Measurements from ENCODE around the gene NOS1AP. TPM values are rescaled to one million over a fixed set of nuclear protein-coding genes. Genes with fewer than 3 reads are reported as not detected.

The NOS1AP gene
- total RNA-seq, 2 experiments from 2014 or later: 0.34 to 0.35 TPM

GRCh38 chr1:162299018-162299417 lies 229.5 kb downstream of the NOS1AP start:
- H3K9me3 Mint-ChIP-seq (ENCODE audit: low read depth): no peaks in the 10 kb centered on the region
- intact Hi-C loops (cut with DNase I, micrococcal nuclease): no loop called here
- DNase-seq (no peak), ATAC-seq (no peak)
- POLR2A ChIA-PET: no interaction called here
- CTCF ChIA-PET: interaction anchor here (0.8 to 0.9 kb wide), 2 partner anchors 8 to 72 kb away, joined by 3 read pairs; no protein-coding TSS in a partner anchor
- H3K4me1 Mint-ChIP-seq: no peaks in the 10 kb centered on the region
- H3K27ac Mint-ChIP-seq: no peak overlapping the region
- no peaks in the 10 kb centered on the region for H3K36me3 Mint-ChIP-seq (ENCODE audit: low read depth)
- peaks cover 20% of the 10 kb centered on the region for H3K27me3 Mint-ChIP-seq
- H3K4me3 Mint-ChIP-seq: no peak overlapping the region

GRCh38 chr1:162300057-162300917 lies 230.8 kb downstream of the NOS1AP start:
- Mint-ChIP-seq H3K4me1 (no peaks in the 10 kb centered on the region), H3K27me3 (peaks cover 24% of the 10 kb centered on the region), H3K4me3 (no peak overlapping the region), H3K9me3 (ENCODE audit: low read depth) (no peaks in the 10 kb centered on the region), H3K27ac (no peak overlapping the region), H3K36me3 (ENCODE audit: low read depth) (no peaks in the 10 kb centered on the region)
- DNase-seq (no peak), ATAC-seq (no peak)
- intact Hi-C loops (cut with DNase I, micrococcal nuclease): no loop called here
- POLR2A ChIA-PET: no interaction called here
- CTCF ChIA-PET: interaction anchor here (1.3 kb wide), 1 partner anchor 244 kb away, joined by 6 read pairs; no protein-coding TSS in a partner anchor

GRCh38 chr1:162301696-162302095 lies 232.2 kb downstream of the NOS1AP start:
- Mint-ChIP-seq H3K4me3 (no peak overlapping the region), H3K9me3 (ENCODE audit: low read depth) (no peaks in the 10 kb centered on the region), H3K36me3 (ENCODE audit: low read depth) (no peaks in the 10 kb centered on the region), H3K27me3 (peaks cover 18% of the 10 kb centered on the region), H3K27ac (no peak overlapping the region), H3K4me1 (no peaks in the 10 kb centered on the region)
- ChIA-PET CTCF (interaction anchor here (0.6 kb wide), 1 partner anchor 264 kb away, joined by 3 read pairs; no protein-coding TSS in a partner anchor), POLR2A (no interaction called here)
- intact Hi-C loops (cut with DNase I, micrococcal nuclease): no loop called here
- ATAC-seq: no peak
- no peak for DNase-seq

GRCh38 chr1:162302306-162303003 lies 233.0 kb downstream of the NOS1AP start:
- intact Hi-C loops (cut with DNase I, micrococcal nuclease): no loop called here
- POLR2A ChIA-PET: no interaction called here
- Mint-ChIP-seq H3K27ac (no peak overlapping the region), H3K4me1 (no peaks in the 10 kb centered on the region), H3K36me3 (ENCODE audit: low read depth) (no peaks in the 10 kb centered on the region), H3K4me3 (no peak overlapping the region), H3K27me3 (peaks cover 19% of the 10 kb centered on the region), H3K9me3 (ENCODE audit: low read depth) (no peaks in the 10 kb centered on the region)
- ATAC-seq (no peak), DNase-seq (no peak)
- CTCF ChIA-PET: no interaction called here

- DNase-seq: no peak
- ChIA-PET POLR2A (no interaction called here), CTCF (no interaction called here)
- H3K4me1 Mint-ChIP-seq: no peaks in the 10 kb centered on the region
- H3K27me3 Mint-ChIP-seq: peaks cover 18% of the 10 kb centered on the region
- intact Hi-C loops (cut with DNase I, micrococcal nuclease): no loop called here
- no peak overlapping the region for H3K27ac Mint-ChIP-seq
- H3K4me3 Mint-ChIP-seq: no peak overlapping the region
- no peaks in the 10 kb centered on the region for H3K36me3 Mint-ChIP-seq (ENCODE audit: low read depth)
- ATAC-seq: no peak
- H3K9me3 Mint-ChIP-seq (ENCODE audit: low read depth): peaks cover 3% of the 10 kb centered on the region
Measured at GRCh38 chr1:162303004-162303344, 233.5 kb downstream of the NOS1AP start.

- DNase-seq (no peak), ATAC-seq (no peak)
- Mint-ChIP-seq H3K27me3 (peaks cover 14% of the 10 kb centered on the region), H3K4me3 (no peak overlapping the region), H3K9me3 (ENCODE audit: low read depth) (peaks cover 8% of the 10 kb centered on the region), H3K36me3 (ENCODE audit: low read depth) (no peaks in the 10 kb centered on the region), H3K4me1 (no peaks in the 10 kb centered on the region), H3K27ac (no peak overlapping the region)
- intact Hi-C loops (cut with DNase I, micrococcal nuclease): no loop called here
- POLR2A ChIA-PET: no interaction called here
- CTCF ChIA-PET: no interaction called here
Measured at GRCh38 chr1:162304736-162305135, 235.2 kb downstream of the NOS1AP start.

- no peak overlapping the region for H3K27ac Mint-ChIP-seq
- no peaks in the 10 kb centered on the region for H3K4me1 Mint-ChIP-seq
- H3K36me3 Mint-ChIP-seq (ENCODE audit: low read depth): no peaks in the 10 kb centered on the region
- peaks cover 16% of the 10 kb centered on the region for H3K27me3 Mint-ChIP-seq
- ATAC-seq (no peak), DNase-seq (no peak)
- ChIA-PET CTCF (no interaction called here), POLR2A (no interaction called here)
- peaks cover 9% of the 10 kb centered on the region for H3K9me3 Mint-ChIP-seq (ENCODE audit: low read depth)
- intact Hi-C loops (cut with DNase I, micrococcal nuclease): no loop called here
- H3K4me3 Mint-ChIP-seq: no peak overlapping the region
Measured at GRCh38 chr1:162305969-162306368, 236.5 kb downstream of the NOS1AP start.

GRCh38 chr1:162310337-162310736 lies 240.8 kb downstream of the NOS1AP start:
- Mint-ChIP-seq H3K4me3 (no peak overlapping the region), H3K9me3 (ENCODE audit: low read depth) (peaks cover 11% of the 10 kb centered on the region), H3K27me3 (peaks cover 10% of the 10 kb centered on the region), H3K27ac (no peak overlapping the region), H3K4me1 (no peaks in the 10 kb centered on the region), H3K36me3 (ENCODE audit: low read depth) (no peaks in the 10 kb centered on the region)
- DNase-seq: no peak
- no peak for ATAC-seq
- intact Hi-C loops (cut with DNase I, micrococcal nuclease): no loop called here
- CTCF ChIA-PET: no interaction called here
- POLR2A ChIA-PET: no interaction called here

GRCh38 chr1:162314206-162314605 lies 244.7 kb downstream of the NOS1AP start:
- ATAC-seq: no peak
- CTCF ChIA-PET: no interaction called here

GRCh38 chr1:162315673-162316072 lies 246.2 kb downstream of the NOS1AP start:
- no peak overlapping the region for H3K27ac Mint-ChIP-seq
- ChIA-PET POLR2A (no interaction called here), CTCF (no interaction called here)
- no peak for ATAC-seq
- peaks cover 18% of the 10 kb centered on the region for H3K27me3 Mint-ChIP-seq
- DNase-seq: no peak
- intact Hi-C loops (cut with DNase I, micrococcal nuclease): no loop called here
- no peak overlapping the region for H3K4me3 Mint-ChIP-seq
- no peaks in the 10 kb centered on the region for H3K36me3 Mint-ChIP-seq (ENCODE audit: low read depth)
- no peaks in the 10 kb centered on the region for H3K4me1 Mint-ChIP-seq
- H3K9me3 Mint-ChIP-seq (ENCODE audit: low read depth): peaks cover 3% of the 10 kb centered on the region

More at GRCh38 chr1:162314206-162314605, 244.7 kb downstream of the NOS1AP start:
- H3K27me3 Mint-ChIP-seq: peaks cover 10% of the 10 kb centered on the region
- peaks cover 3% of the 10 kb centered on the region for H3K9me3 Mint-ChIP-seq (ENCODE audit: low read depth)
- H3K27ac Mint-ChIP-seq: no peak overlapping the region
- H3K4me3 Mint-ChIP-seq: no peak overlapping the region
- no peaks in the 10 kb centered on the region for H3K36me3 Mint-ChIP-seq (ENCODE audit: low read depth)
- intact Hi-C loops (cut with DNase I, micrococcal nuclease): no loop called here
- H3K4me1 Mint-ChIP-seq: no peaks in the 10 kb centered on the region
- POLR2A ChIA-PET: no interaction called here
- DNase-seq: no peak

GRCh38 chr1:162316187-162316586 lies 246.7 kb downstream of the NOS1AP start:
- no peak overlapping the region for H3K27ac Mint-ChIP-seq
- DNase-seq: no peak
- peaks cover 13% of the 10 kb centered on the region for H3K27me3 Mint-ChIP-seq
- ChIA-PET CTCF (interaction anchor here (0.5 kb wide), 1 partner anchor 348 kb away, joined by 3 read pairs; no protein-coding TSS in a partner anchor), POLR2A (no interaction called here)
- H3K9me3 Mint-ChIP-seq (ENCODE audit: low read depth): peaks cover under 1% of the 10 kb centered on the region
- H3K4me3 Mint-ChIP-seq: no peak overlapping the region
- no peak for ATAC-seq
- intact Hi-C loops (cut with DNase I, micrococcal nuclease): no loop called here
- H3K36me3 Mint-ChIP-seq (ENCODE audit: low read depth): no peaks in the 10 kb centered on the region
- H3K4me1 Mint-ChIP-seq: no peaks in the 10 kb centered on the region

- ATAC-seq: no peak
- H3K27me3 Mint-ChIP-seq: peaks cover 13% of the 10 kb centered on the region
- H3K36me3 Mint-ChIP-seq (ENCODE audit: low read depth): no peaks in the 10 kb centered on the region
- POLR2A ChIA-PET: no interaction called here
- H3K4me3 Mint-ChIP-seq: no peak overlapping the region
- DNase-seq: no peak
- H3K4me1 Mint-ChIP-seq: no peaks in the 10 kb centered on the region
- CTCF ChIA-PET: no interaction called here
- no peaks in the 10 kb centered on the region for H3K9me3 Mint-ChIP-seq (ENCODE audit: low read depth)
- H3K27ac Mint-ChIP-seq: no peak overlapping the region
- intact Hi-C loops (cut with DNase I, micrococcal nuclease): no loop called here
Measured at GRCh38 chr1:162317621-162318020, 248.1 kb downstream of the NOS1AP start.
